Esophagus squamous epithelium (tissue), 5 donors: Measurements from ENCODE around the gene TMCC3. TPM values are rescaled to one million over a fixed set of nuclear protein-coding genes. Genes with fewer than 3 reads are reported as not detected.

Experiments used
- DNase-seq: peaks from one replicate; lab custom pipeline; 2025; lab: John Stamatoyannopoulos, UW
- H3K27ac ChIP-seq, 4 donors: fragments of 200-600 bp; sonication (generic); one replicate each; pipeline ENCODE4 v1.5.1; 2016 to 2019; ENCODE audit warnings: mild to moderate bottlenecking in 1 of 4
- H3K27me3 ChIP-seq, 4 donors: fragments of 200-600 bp; sonication (generic); 1 replicate in 3 of 4; 2 replicates in 1 of 4; pipeline versions ENCODE4 v1.5.1 to v1.6.0; 2017 to 2021; ENCODE audit warnings: antibody characterized with exemption in 1 of 4
- H3K36me3 ChIP-seq, 3 donors: fragments of 200-600 bp; sonication (generic); one replicate each; pipeline ENCODE4 v1.5.1; 2016 to 2019
- H3K4me1 ChIP-seq, 3 donors: fragments of 200-600 bp; sonication (generic); one replicate each; pipeline ENCODE4 v1.5.1; 2017 to 2019
- H3K4me3 ChIP-seq, 4 donors: fragments of 200-600 bp; sonication (generic); 1 replicate in 3 of 4; 2 replicates in 1 of 4; pipeline ENCODE4 v1.5.1; 2016 to 2019; ENCODE audit warnings: mild to moderate bottlenecking in 2 of 4, moderate library complexity in 1 of 4
- H3K9me3 ChIP-seq, 3 donors: fragments of 200-600 bp; sonication (generic); one replicate each; pipeline ENCODE4 v1.5.1; 2016 to 2019
- POLR2A ChIP-seq, 4 donors: fragments of 450-650 bp; IDR thresholded peaks; one replicate each; pipeline ENCODE4 v1.6.1; 2017; ENCODE audit warnings: antibody characterized with exemption in 4 of 4, mild to moderate bottlenecking in 4 of 4, moderate library complexity in 3 of 4
- WGBS, 2 donors: methylation state at CpG; one replicate each; pipeline ENCODE4 v1.1.5; 2018; 5-methylcytosine and 5-hydroxymethylcytosine counted together
- intact Hi-C: fragments of 100-400 bp; cut with DNase I; formaldehyde crosslinking; loops from one replicate; pipeline ENCODE4 v1.15.0; 2022
- total RNA-seq, 4 donors: library from RNA; depleted of rRNA; stranded (reverse); fragments of >200 nt; gene quantifications; one replicate each; pipeline ENCODE4 v1.1.0, GENCODE V29; 2016
- TF ChIP-seq, protein P1 (sequence below), 6 experiments: fragments of 450-650 bp in 4 of 6; fragments of 200-600 bp in 2 of 6; sonication (generic) in 2 of 6; IDR thresholded peaks; one replicate each; pipeline ENCODE4 v1.5.1; 2016 to 2019; ENCODE audit warnings: antibody characterized with exemption in 6 of 6, mild to moderate bottlenecking in 4 of 6, moderate library complexity in 4 of 6
- donor health status: DM: yes; HTN: yes; CAD: no.

The TMCC3 gene
- total RNA-seq, 4 donors from 2014 or later = 6.8 to 14.2 (median 10.5) TPM

DNA sequence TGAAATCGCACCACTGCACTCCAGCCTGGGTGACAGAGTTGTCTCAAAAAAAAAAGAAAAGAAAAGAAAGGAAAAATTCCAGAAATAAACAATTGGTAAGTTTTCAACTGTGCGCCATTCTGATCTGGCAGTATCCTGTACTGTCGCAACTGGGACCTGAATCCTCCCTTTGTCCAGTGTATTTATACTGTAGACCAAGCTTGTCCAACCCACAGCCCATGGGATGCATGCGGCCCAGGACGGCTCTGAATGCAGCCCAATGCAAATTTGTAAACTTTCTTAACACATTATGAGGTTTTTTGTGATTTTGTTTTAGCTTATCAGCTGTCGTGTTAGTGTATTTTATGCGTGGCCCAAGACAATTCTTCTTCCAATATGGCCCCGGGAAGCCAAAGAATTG, 84.7 kb downstream of the TMCC3 start:
- Histone ChIP-seq H3K4me3 (no peak overlapping the region), H3K9me3 (no peaks in the 10 kb centered on the region), H3K27me3 (no peaks in the 10 kb centered on the region), H3K36me3 (peaks cover 0 to 17% (median 3%) of the 10 kb centered on the region in 3 donors), H3K4me1 (peaks cover 8 to 27% (median 11%) of the 10 kb centered on the region in 3 donors), H3K27ac (no peak overlapping the region)
- TF ChIP-seq, protein P1, sequence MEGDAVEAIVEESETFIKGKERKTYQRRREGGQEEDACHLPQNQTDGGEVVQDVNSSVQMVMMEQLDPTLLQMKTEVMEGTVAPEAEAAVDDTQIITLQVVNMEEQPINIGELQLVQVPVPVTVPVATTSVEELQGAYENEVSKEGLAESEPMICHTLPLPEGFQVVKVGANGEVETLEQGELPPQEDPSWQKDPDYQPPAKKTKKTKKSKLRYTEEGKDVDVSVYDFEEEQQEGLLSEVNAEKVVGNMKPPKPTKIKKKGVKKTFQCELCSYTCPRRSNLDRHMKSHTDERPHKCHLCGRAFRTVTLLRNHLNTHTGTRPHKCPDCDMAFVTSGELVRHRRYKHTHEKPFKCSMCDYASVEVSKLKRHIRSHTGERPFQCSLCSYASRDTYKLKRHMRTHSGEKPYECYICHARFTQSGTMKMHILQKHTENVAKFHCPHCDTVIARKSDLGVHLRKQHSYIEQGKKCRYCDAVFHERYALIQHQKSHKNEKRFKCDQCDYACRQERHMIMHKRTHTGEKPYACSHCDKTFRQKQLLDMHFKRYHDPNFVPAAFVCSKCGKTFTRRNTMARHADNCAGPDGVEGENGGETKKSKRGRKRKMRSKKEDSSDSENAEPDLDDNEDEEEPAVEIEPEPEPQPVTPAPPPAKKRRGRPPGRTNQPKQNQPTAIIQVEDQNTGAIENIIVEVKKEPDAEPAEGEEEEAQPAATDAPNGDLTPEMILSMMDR (IDR thresholded peaks at IDR 0.05) = no peak
- TF ChIP-seq POLR2A (IDR thresholded peaks at IDR 0.05) = no peak
- intact Hi-C loops = no loop called here
- WGBS, 2 donors = 93 to 96% methylated on average over 8 of the region's 8 CpGs
- no peak for DNase-seq

DNA sequence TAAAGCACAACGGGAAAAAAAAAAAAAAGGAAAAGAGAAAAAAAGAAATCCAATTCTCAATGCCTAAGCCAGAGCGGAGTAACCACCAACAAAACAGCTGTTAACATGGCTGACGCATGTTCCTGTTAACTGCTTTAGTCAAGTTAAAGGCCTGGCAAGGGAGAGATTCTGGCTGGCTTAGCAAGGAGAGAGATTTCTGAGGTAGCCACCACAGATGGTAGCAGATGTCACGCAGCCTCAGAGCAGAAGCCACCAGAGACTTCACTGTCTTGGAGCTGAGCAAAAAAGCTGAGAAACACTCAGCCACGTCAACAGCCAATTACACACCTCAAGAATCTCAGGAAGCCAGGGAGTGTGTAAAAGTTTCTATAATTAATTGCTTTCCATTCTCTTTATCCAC, 87.1 kb downstream of the TMCC3 start:
- 83 to 89% methylated on average over 4 to 5 of the region's 5 CpGs for WGBS, 2 donors
- Histone ChIP-seq H3K9me3 (no peaks in the 10 kb centered on the region), H3K27ac (no peak overlapping the region), H3K36me3 (no peaks in the 10 kb centered on the region), H3K27me3 (no peaks in the 10 kb centered on the region), H3K4me3 (no peak overlapping the region), H3K4me1 (peaks cover 11 to 25% (median 12%) of the 10 kb centered on the region in 3 donors)
- intact Hi-C loops = no loop called here
- no peak for DNase-seq
- TF ChIP-seq POLR2A (IDR thresholded peaks at IDR 0.05) = no peak
- TF ChIP-seq, protein P1 (IDR thresholded peaks at IDR 0.05) = no peak

DNA sequence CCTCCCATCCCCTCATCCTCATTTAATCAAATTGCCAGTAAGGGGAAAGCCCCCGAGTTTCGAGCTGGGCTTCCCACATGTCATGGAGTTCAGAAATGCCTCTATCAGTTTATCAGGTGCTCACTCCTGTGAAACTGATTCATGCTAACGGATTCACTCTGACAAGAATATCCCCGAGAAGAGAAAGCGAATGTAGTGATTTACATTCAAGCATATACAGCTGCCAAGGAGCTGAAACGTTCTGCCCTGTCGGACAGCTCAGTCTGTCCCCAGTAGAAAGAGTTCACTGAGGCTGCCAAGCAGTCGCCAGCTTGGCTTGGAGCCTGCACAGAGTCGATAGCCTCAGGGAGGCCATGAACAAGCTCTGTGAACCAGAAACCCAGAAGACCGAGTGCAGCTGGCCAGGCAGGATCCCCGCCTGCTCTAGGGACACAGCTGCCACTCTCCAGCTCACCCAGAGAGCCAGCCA, 88.4 kb downstream of the TMCC3 start:
- WGBS, 2 donors = 46 to 47% methylated on average over 7 to 8 of the region's 11 CpGs
- no peak for DNase-seq
- H3K27me3 ChIP-seq = no peaks in the 10 kb centered on the region
- H3K36me3 ChIP-seq = no peaks in the 10 kb centered on the region
- TF ChIP-seq, protein P1 (IDR thresholded peaks at IDR 0.05) = no peak
- no peak for TF ChIP-seq POLR2A (IDR thresholded peaks at IDR 0.05)
- H3K27ac ChIP-seq = peak overlapping the region; percentile 23 to 59 (median 50)
- H3K4me3 ChIP-seq = peak overlapping the region in 1 of 4 donors; percentile 1
- intact Hi-C loops = no loop called here
- peaks cover 11 to 25% (median 12%) of the 10 kb centered on the region in 3 donors for H3K4me1 ChIP-seq
- no peaks in the 10 kb centered on the region for H3K9me3 ChIP-seq

DNA sequence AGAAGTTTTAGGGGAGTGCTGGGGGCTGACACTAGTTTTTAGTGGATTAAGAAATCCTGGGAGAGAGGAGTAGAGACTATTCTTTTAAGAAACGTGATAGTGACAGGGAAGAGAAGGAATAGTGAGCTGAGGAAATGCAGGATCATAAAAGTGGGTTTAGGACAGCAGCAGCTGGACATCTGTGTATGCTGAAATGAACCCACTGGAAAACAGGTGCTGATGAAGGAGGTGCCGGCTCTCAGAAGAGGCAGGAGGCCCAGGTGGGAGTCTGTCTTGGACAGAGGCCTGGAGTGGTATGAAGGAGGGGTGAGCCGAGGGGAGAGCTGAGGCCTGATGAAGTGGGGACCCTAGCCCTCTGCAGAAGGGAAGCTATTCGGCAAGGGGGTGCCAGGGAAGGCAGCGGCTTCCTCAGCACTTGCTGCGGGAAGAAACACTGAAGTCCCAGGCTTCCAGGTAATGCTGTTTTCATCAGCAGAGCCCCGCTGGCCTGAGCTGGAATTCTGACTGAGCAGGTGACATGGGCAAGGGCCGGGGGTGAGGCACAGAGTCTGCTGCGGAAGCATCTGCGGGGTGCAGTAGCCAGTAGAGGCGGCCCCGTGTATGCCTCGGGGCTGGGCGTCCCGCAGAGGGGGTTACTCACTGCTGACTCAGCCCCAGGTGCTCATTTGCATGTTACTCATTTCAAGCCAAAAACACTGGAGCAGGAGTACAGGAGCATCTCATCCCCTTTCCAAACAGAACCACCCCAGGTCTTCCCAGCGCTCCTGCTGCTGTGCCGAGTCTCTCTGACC, 89.7 kb downstream of the TMCC3 start:
- Histone ChIP-seq H3K4me3 (peak overlapping the region in 1 of 4 donors; percentile 19), H3K36me3 (no peaks in the 10 kb centered on the region), H3K4me1 (peaks cover 11 to 25% (median 12%) of the 10 kb centered on the region in 3 donors), H3K9me3 (no peaks in the 10 kb centered on the region), H3K27ac (peak overlapping the region; percentile 21 to 50 (median 30)), H3K27me3 (no peaks in the 10 kb centered on the region)
- peak in 1 of 4 donors; percentile 7 for TF ChIP-seq POLR2A (IDR thresholded peaks at IDR 0.05)
- TF ChIP-seq, protein P1 (IDR thresholded peaks at IDR 0.05) = no peak
- 30 to 38% methylated on average over 11 to 16 of the region's 17 CpGs for WGBS, 2 donors
- intact Hi-C loops = no loop called here
- no peak for DNase-seq

DNA sequence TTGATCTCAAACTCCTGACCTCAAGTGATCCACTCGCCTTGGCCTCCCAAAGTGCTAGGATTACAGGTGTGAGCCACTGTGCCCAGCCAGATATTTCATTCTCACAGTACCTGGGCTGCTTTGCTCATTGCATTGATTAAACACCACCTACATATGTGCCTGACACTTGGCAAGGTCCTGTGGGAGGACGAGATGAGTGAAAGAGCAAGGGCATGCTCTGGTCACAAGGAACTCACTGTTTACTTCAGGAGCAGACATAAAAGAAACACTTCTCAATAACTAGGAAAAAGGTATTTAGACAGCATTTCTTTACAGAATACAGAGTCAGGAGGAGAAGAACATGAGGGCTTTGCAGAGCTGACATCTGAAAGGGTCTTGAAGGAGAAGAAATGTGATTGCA, 91.7 kb downstream of the TMCC3 start:
- WGBS, 2 donors = 50 to 60% methylated on average over 1 to 2 of the region's 2 CpGs
- H3K27ac ChIP-seq = no peak overlapping the region
- TF ChIP-seq, protein P1 (IDR thresholded peaks at IDR 0.05) = no peak
- TF ChIP-seq POLR2A (IDR thresholded peaks at IDR 0.05) = no peak

More for the DNA sequence above, 91.7 kb downstream of the TMCC3 start:
- Histone ChIP-seq H3K36me3 (no peaks in the 10 kb centered on the region), H3K4me1 (peaks cover 11 to 25% (median 12%) of the 10 kb centered on the region in 3 donors), H3K9me3 (no peaks in the 10 kb centered on the region), H3K4me3 (no peak overlapping the region), H3K27me3 (no peaks in the 10 kb centered on the region)
- intact Hi-C loops = no loop called here
- no peak for DNase-seq
